T-helper 1 cell treated with Interleukin-12 subunit alpha and Interleukin-12 subunit beta and Interleukin-4 antibody, amounts not matched to agents 30 μg/mL and 1 μg/mL, for 36 hours (primary cell): ENCODE results near the gene RYR2.

Experiments used
- H3K27ac Mint-ChIP-seq: one replicate; pipeline ENCODE4 v1.8.0; 2021; ENCODE audit warnings: mild to moderate bottlenecking, mixed read lengths
- H3K27me3 Mint-ChIP-seq: one replicate; pipeline ENCODE4 v1.8.0; 2021; ENCODE audit warnings: low read depth, mixed read lengths
- H3K36me3 Mint-ChIP-seq: one replicate; pipeline ENCODE4 v1.8.0; 2021; ENCODE audit warnings: low read depth, mixed read lengths
- H3K4me1 Mint-ChIP-seq: one replicate; pipeline ENCODE4 v1.8.0; 2021; ENCODE audit warnings: low read depth, mixed read lengths
- H3K4me3 Mint-ChIP-seq: one replicate; pipeline ENCODE4 v1.8.0; 2021; ENCODE audit warnings: mild to moderate bottlenecking, moderate library complexity, mixed read lengths
- H3K9me3 Mint-ChIP-seq: one replicate; pipeline ENCODE4 v1.8.0; 2021; ENCODE audit warnings: mixed read lengths

Gene RYR2

DNA sequence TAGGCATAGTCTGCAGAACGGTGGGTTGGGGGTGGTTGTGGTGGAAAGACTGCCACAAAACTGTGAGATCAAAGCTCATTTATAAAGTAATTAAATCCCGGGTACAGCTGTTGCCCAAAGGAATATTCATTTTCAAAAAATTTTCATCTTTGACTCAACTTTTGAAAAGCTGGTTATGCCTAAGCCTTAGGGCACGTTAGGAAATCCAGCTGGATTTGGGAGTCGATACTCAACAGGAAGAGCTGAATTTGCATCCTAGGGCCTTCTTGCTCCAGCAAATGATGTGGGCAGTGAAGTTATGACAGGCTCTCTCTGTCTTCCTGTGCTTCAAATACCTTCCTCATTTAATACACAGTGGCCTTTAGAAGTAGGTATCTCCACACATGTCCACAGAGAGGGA lies 817.0 kb downstream of the RYR2 start:
- no peaks in the 10 kb centered on the region for H3K27me3 Mint-ChIP-seq

GRCh38 chr1:237861944-237862343 lies 820.0 kb downstream of the RYR2 start:
- no peak overlapping the region for H3K4me3 Mint-ChIP-seq
- no peaks in the 10 kb centered on the region for H3K36me3 Mint-ChIP-seq
- H3K27me3 Mint-ChIP-seq: peaks cover 3% of the 10 kb centered on the region
- no peaks in the 10 kb centered on the region for H3K9me3 Mint-ChIP-seq
- H3K27ac Mint-ChIP-seq: no peak overlapping the region
- peaks cover 4% of the 10 kb centered on the region for H3K4me1 Mint-ChIP-seq

More for the DNA sequence above, 817.0 kb downstream of the RYR2 start:
- no peaks in the 10 kb centered on the region for H3K36me3 Mint-ChIP-seq
- no peaks in the 10 kb centered on the region for H3K4me1 Mint-ChIP-seq
- H3K27ac Mint-ChIP-seq: no peak overlapping the region
- H3K9me3 Mint-ChIP-seq: no peaks in the 10 kb centered on the region
- no peak overlapping the region for H3K4me3 Mint-ChIP-seq

- H3K27me3 Mint-ChIP-seq: peaks cover 3% of the 10 kb centered on the region
Observed at GRCh38 chr1:237863234-237863633, 821.2 kb downstream of the RYR2 start.

GRCh38 chr1:237864338-237865244 lies 822.6 kb downstream of the RYR2 start:
- peaks cover 3% of the 10 kb centered on the region for H3K27me3 Mint-ChIP-seq
- H3K4me3 Mint-ChIP-seq: no peak overlapping the region
- no peaks in the 10 kb centered on the region for H3K36me3 Mint-ChIP-seq
- no peaks in the 10 kb centered on the region for H3K9me3 Mint-ChIP-seq
- H3K4me1 Mint-ChIP-seq: peaks cover 4% of the 10 kb centered on the region
- H3K27ac Mint-ChIP-seq: no peak overlapping the region

More at GRCh38 chr1:237863234-237863633, 821.2 kb downstream of the RYR2 start:
- H3K27ac Mint-ChIP-seq: no peak overlapping the region
- H3K4me3 Mint-ChIP-seq: no peak overlapping the region
- peaks cover 4% of the 10 kb centered on the region for H3K4me1 Mint-ChIP-seq
- no peaks in the 10 kb centered on the region for H3K9me3 Mint-ChIP-seq
- no peaks in the 10 kb centered on the region for H3K36me3 Mint-ChIP-seq

- Mint-ChIP-seq H3K27ac (no peak overlapping the region), H3K4me1 (peaks cover 4% of the 10 kb centered on the region), H3K36me3 (no peaks in the 10 kb centered on the region), H3K9me3 (peaks cover 4% of the 10 kb centered on the region), H3K27me3 (peaks cover 3% of the 10 kb centered on the region), H3K4me3 (no peak overlapping the region)
Observed at GRCh38 chr1:237867380-237867888, 825.5 kb downstream of the RYR2 start.

GRCh38 chr1:237868817-237869600 lies 827.0 kb downstream of the RYR2 start:
- Mint-ChIP-seq H3K4me1 (peaks cover 4% of the 10 kb centered on the region), H3K4me3 (no peak overlapping the region), H3K27ac (no peak overlapping the region), H3K27me3 (peaks cover 3% of the 10 kb centered on the region), H3K36me3 (no peaks in the 10 kb centered on the region), H3K9me3 (peaks cover 4% of the 10 kb centered on the region)

DNA sequence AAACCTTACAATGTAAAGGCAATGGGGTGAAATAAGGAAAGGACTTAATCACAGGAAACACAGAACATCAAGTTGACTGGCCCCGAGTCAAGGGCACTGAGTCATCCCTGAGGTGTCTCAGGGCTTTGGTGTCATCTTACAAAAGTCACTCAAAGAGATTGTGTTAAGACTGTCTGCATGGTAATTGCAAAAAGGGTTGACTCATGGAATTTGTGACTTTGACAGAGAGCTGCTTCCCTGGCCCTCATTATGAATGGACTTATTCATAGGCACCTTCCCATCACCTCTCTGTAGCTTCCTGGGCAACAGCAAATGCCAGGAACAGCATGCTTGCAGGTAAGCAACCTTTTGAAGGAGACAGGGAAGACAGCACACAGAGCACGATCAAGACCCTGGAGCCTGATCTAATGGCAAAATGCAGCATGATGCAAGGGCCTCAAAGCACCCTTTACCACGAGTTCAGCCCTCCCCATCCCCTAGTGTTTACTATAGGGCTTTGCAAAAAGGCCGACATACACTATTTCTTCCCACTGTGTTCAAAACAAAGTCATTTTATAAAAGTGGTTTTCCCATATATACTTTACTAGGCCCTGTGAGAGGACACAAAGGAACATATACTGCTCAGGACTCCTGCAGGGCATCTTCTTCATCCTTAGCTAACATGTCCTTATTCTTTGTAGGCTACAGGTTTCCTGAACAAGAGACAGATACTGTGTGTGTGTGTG lies 831.7 kb downstream of the RYR2 start:
- Mint-ChIP-seq H3K4me1 (no peaks in the 10 kb centered on the region), H3K9me3 (peaks cover 4% of the 10 kb centered on the region), H3K36me3 (no peaks in the 10 kb centered on the region), H3K27me3 (no peaks in the 10 kb centered on the region), H3K4me3 (no peak overlapping the region), H3K27ac (no peak overlapping the region)

GRCh38 chr1:237875291-237875690 lies 833.3 kb downstream of the RYR2 start:
- no peak overlapping the region for H3K4me3 Mint-ChIP-seq
- no peaks in the 10 kb centered on the region for H3K27me3 Mint-ChIP-seq
- H3K4me1 Mint-ChIP-seq: no peaks in the 10 kb centered on the region
- no peaks in the 10 kb centered on the region for H3K36me3 Mint-ChIP-seq
- H3K27ac Mint-ChIP-seq: no peak overlapping the region
- peaks cover 4% of the 10 kb centered on the region for H3K9me3 Mint-ChIP-seq

DNA sequence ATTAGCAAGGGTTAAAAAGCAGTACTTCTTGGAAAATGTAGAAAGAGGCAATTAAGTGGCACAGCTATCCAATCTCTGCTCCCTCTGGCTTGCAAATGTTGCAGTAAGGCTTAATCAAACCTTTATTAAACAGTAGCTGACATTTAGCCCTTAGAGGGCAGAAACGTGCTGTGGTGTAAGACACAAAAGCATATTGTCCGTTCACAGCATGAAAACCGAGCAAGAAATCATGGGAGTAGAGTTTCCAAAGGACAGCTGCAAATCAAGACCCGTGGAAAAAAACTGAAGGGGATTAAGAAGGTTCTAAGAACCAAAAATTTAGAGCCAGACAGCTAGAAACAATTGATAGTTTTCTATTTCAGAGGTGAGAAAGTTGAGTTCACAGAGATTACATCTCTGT lies 835.6 kb downstream of the RYR2 start:
- Mint-ChIP-seq H3K36me3 (no peaks in the 10 kb centered on the region), H3K27me3 (no peaks in the 10 kb centered on the region), H3K4me1 (no peaks in the 10 kb centered on the region), H3K4me3 (no peak overlapping the region), H3K9me3 (no peaks in the 10 kb centered on the region), H3K27ac (no peak overlapping the region)

DNA sequence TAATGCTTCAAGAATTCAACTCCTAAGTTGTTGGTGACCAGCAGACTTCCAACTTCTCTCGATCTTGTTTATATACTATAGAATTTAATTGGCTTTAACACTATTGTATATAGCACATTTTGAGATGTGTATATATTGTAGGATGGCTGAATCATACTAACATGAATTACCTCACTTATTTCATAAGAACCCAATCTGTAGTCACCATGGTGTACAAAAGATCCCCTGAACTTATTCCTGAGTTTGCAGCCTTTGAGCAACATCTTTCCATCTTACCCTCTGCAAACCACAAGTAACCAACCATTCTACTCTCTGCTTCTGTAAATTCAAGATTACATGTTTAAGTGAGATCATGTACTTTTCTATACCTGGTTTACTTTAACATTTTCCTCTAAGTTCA lies 836.4 kb downstream of the RYR2 start:
- Mint-ChIP-seq H3K27ac (no peak overlapping the region), H3K36me3 (no peaks in the 10 kb centered on the region), H3K9me3 (no peaks in the 10 kb centered on the region), H3K27me3 (no peaks in the 10 kb centered on the region), H3K4me3 (no peak overlapping the region), H3K4me1 (no peaks in the 10 kb centered on the region)

DNA sequence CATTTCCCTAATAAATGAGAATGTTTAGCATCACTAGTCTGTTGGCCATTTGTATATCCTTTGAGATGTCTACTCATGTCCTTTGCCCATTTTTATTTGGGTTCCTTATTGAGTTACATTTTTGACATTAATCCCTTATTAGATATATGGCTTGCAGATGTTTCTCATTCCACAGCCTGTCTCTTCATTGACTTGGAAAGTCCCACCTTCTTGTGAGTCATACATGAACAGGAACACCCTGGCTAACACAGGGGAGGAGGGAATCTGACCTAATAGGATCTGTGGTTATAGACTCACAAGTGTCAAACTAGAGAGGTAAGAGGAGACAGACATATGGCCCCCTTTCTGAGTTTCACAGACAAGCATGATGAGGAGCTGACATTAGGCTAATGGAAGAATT lies 837.2 kb downstream of the RYR2 start:
- no peaks in the 10 kb centered on the region for H3K27me3 Mint-ChIP-seq
- no peaks in the 10 kb centered on the region for H3K36me3 Mint-ChIP-seq
- no peak overlapping the region for H3K4me3 Mint-ChIP-seq
- no peaks in the 10 kb centered on the region for H3K4me1 Mint-ChIP-seq
- H3K27ac Mint-ChIP-seq: no peak overlapping the region
- H3K9me3 Mint-ChIP-seq: no peaks in the 10 kb centered on the region
